H1 (cell line): ENCODE data around the gene CNTN3. TPM values are rescaled to one million over a fixed set of nuclear protein-coding genes. Genes with fewer than 3 reads are reported as not detected.

Source experiments
- CEBPB ChIP-seq: IDR thresholded peaks from 2 replicates; pipeline ENCODE4 v1.6.1; 2012; ENCODE audit warnings: low read depth, low read length
- CTCF ChIP-seq, 3 experiments: IDR thresholded peaks; 1 replicate in 2 of 3; 2 replicates in 1 of 3; pipeline versions ENCODE4 v1.5.1 to v1.6.1; 2011; ENCODE audit warnings: low read length in 3 of 3, mild to moderate bottlenecking in 3 of 3, inconsistent platforms in 2 of 3, low read depth in 1 of 3, moderate library complexity in 1 of 3; ENCODE audit not compliant: insufficient read depth in 1 of 3; ENCODE audit errors: control extremely low read depth in 1 of 3
- polyA plus RNA-seq, 7 experiments: library from polyadenylated mRNA; depleted of rRNA in 3 of 7; stranded (reverse) in 5 of 7; unstranded in 2 of 7; fragments of >200 nt in 5 of 7; fragments of 200-250 nt in 2 of 7; gene quantifications; 1 replicate in 5 of 7; 2 replicates in 1 of 7; 4 replicates in 1 of 7; pipeline versions ENCODE4 v1.2.1 to v1.2.3, GENCODE V29; 2011 to 2013; ENCODE audit warnings: missing spikeins in 2 of 7, mixed read lengths in 2 of 7
- total RNA-seq: library from RNA; stranded (reverse); fragmentation: NEBNext Ultra II Directional; extraction: Animal tissue kit (Norgen Biotek cat#: 25700); gene quantifications from 2 replicates; pipeline ENCODE4 v1.2.1, GENCODE V29; 2021

Gene CNTN3
- total and polyA plus RNA-seq, 2 of the 8 experiments (the other 6 are each of a cell fraction or from before 2014, with no cell fraction given) = 0.11 to 0.13 TPM

GRCh38 chr3:74611206-74611605 lies 3.3 kb downstream of the CNTN3 start (continued):
- TF ChIP-seq CTCF (IDR thresholded peaks at IDR 0.05; ENCODE audit: control extremely low read depth in 1 of 3, insufficient read depth in 1 of 3, low read depth in 1 of 3, low read length in 3 of 3) (no peak), CEBPB (no peak)
